ENCODE measurements around the gene VRK1.

The VRK1 gene

GRCh38 chr14:96928779-96929380 is 131.7 kb downstream of the VRK1 start:
- DNase-seq, result no peak

GRCh38 chr14:96929950-96930349 is 132.8 kb downstream of the VRK1 start:
- DNase-seq, result no peak

- DNase-seq, result no peak
Measured at GRCh38 chr14:96930526-96930925, 133.3 kb downstream of the VRK1 start.
